Suprapubic skin (tissue), 4 donors: ENCODE data around the gene DIP2C. TPM values are rescaled to one million over a fixed set of nuclear protein-coding genes. Genes with fewer than 3 reads are reported as not detected.

Source experiments
- DNase-seq, 2 donors: peaks; one replicate each; pipeline ENCODE4 v3.0.0-alpha.2; 2019; ENCODE audit warnings: low spot score in 2 of 2
- H3K27ac ChIP-seq: fragments of 200-600 bp; sonication (generic); one replicate; pipeline ENCODE4 v1.5.1; 2019
- H3K27me3 ChIP-seq: fragments of 200-600 bp; sonication (generic); one replicate; pipeline ENCODE4 v1.5.1; 2019
- H3K36me3 ChIP-seq: fragments of 200-600 bp; sonication (generic); one replicate; pipeline ENCODE4 v1.5.1; 2019
- H3K4me1 ChIP-seq: fragments of 200-600 bp; sonication (generic); one replicate; pipeline ENCODE4 v1.5.1; 2019
- H3K4me3 ChIP-seq: fragments of 200-600 bp; sonication (generic); one replicate; pipeline ENCODE4 v1.5.1; 2019; ENCODE audit warnings: mild to moderate bottlenecking
- H3K9me3 ChIP-seq: fragments of 200-600 bp; sonication (generic); one replicate; pipeline ENCODE4 v1.5.1; 2019
- CTCF ChIP-seq, 2 donors: fragments of 200-600 bp in 1 of 2; fragments of 450-650 bp in 1 of 2; sonication (generic) in 1 of 2; IDR thresholded peaks; one replicate each; pipeline ENCODE4 v1.5.1; 2016 to 2019; ENCODE audit warnings: antibody characterized with exemption in 2 of 2, mild to moderate bottlenecking in 1 of 2, moderate library complexity in 1 of 2
- EP300 ChIP-seq: sonication (generic); formaldehyde crosslinking; IDR thresholded peaks from one replicate; pipeline ENCODE4 v1.6.1; 2017; ENCODE audit warnings: antibody characterized with exemption
- POLR2A ChIP-seq, 2 donors: fragments of 450-650 bp; IDR thresholded peaks; one replicate each; pipeline ENCODE4 v1.6.1; 2017; ENCODE audit warnings: antibody characterized with exemption in 2 of 2, mild to moderate bottlenecking in 2 of 2, moderate library complexity in 2 of 2
- POLR2AphosphoS5 ChIP-seq, 3 donors: sonication (generic); formaldehyde crosslinking; IDR thresholded peaks; one replicate each; pipeline ENCODE4 v1.6.1; 2017; ENCODE audit warnings: antibody characterized with exemption in 3 of 3
- WGBS: methylation state at CpG from one replicate; pipeline ENCODE4 v1.1.5; 2018; 5-methylcytosine and 5-hydroxymethylcytosine counted together
- total RNA-seq, 4 donors: library from RNA; depleted of rRNA; stranded (reverse); fragments of >200 nt; gene quantifications; one replicate each; pipeline ENCODE4 v1.1.0, GENCODE V29; 2016

Gene DIP2C
- total RNA-seq, 4 donors from 2014 or later: 6.7 to 23.3 (median 14.7) TPM

DNA sequence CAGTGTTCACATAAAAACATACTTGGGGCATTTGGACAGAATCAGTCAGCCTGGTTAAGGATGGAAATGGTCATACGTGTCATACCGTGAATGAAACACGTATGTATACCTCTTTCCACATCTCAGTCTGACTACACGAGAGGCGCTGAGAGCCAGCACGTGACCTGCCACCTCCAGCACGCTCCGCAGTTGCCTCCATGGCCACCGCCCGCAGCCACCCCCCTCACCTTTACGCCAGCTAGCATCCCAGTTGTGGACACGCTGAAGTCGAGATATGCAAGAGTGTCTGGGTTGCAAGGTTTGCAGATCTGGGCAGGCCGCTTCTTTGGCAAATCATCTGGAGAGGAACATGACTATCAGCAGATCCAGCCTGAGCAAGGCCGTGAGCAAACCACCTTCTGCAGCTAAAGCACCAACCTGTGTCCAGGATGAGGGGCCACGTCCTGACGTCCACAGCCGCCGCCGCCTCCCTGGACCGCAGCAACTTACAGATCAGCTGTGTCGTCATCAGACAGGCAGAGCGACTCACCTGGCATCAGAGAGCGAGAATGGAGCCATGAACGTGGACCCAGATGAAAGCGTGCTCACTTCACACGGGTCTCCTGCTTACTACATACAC lies 344.8 kb downstream of the DIP2C start:
- Histone ChIP-seq H3K4me3 (no peak overlapping the region), H3K4me1 (no peaks in the 10 kb centered on the region), H3K9me3 (no peaks in the 10 kb centered on the region), H3K27me3 (no peaks in the 10 kb centered on the region), H3K27ac (no peak overlapping the region), H3K36me3 (peaks cover 47% of the 10 kb centered on the region)
- DNase-seq: peak in 1 of 2 donors; percentile 47
- 95% methylated on average over 25 of the region's 27 CpGs for WGBS
- no peak for TF ChIP-seq CTCF (IDR thresholded peaks at IDR 0.05)
- no peak for TF ChIP-seq POLR2AphosphoS5 (IDR thresholded peaks at IDR 0.05)

DNA sequence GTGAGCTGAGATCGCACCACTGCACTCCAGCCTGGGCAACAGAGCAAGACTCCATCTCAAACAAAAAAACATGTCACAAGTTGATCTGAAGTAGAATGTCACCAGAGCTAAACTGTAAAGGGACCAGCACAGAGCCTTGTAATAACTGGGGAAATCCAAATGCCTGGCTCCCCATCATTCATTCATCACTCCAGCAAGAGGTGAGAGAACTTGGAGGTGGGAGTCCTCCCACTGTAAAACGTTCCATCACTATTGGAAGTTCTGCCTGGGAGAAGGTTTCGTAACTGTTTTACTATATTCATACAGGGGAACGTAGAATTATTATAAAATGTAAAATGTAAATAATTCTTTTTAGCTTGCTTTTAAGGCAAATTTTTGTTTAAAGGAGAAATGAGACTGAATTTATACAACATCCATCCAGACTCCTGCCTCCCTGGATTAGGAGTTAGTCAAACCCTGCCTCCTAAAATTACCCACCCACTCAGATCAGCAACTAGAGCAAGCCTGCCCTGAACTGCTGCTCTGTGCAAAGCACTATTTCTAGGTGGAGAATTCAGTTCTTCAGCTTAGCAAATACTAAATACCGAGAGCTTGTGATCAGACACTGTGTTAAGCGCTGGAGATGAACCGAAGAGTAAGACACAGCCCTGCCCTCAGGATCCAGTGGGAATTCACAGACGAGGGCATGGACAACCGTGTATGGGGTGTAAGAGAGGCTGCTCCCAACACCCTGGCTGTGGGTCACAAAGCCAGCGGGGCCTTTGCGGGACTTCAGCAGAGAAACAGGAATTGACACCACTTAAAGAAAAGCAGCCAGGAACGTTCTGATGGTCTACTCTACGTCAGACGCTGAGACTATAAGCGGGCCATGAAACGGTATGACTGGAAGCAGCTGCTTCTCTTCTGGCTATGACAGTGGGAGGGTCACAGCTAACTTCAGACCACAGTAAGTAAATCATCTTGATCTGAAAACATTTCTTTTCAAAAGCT lies 345.9 kb downstream of the DIP2C start:
- H3K27ac ChIP-seq: no peak overlapping the region
- no peak for TF ChIP-seq EP300
- no peak for TF ChIP-seq POLR2AphosphoS5 (IDR thresholded peaks at IDR 0.05)
- TF ChIP-seq POLR2A (IDR thresholded peaks at IDR 0.05): no peak
- TF ChIP-seq CTCF (IDR thresholded peaks at IDR 0.05): no peak
- peak in 1 of 2 donors; percentile 44 for DNase-seq
- H3K4me1 ChIP-seq: peaks cover 10% of the 10 kb centered on the region
- no peaks in the 10 kb centered on the region for H3K9me3 ChIP-seq
- 90% methylated on average over 16 of the region's 16 CpGs for WGBS
- no peaks in the 10 kb centered on the region for H3K27me3 ChIP-seq
- no peak overlapping the region for H3K4me3 ChIP-seq
- peaks cover 38% of the 10 kb centered on the region for H3K36me3 ChIP-seq

- Histone ChIP-seq H3K27ac (no peak overlapping the region), H3K4me3 (no peak overlapping the region), H3K27me3 (no peaks in the 10 kb centered on the region), H3K4me1 (peaks cover 16% of the 10 kb centered on the region), H3K9me3 (no peaks in the 10 kb centered on the region), H3K36me3 (peaks cover 33% of the 10 kb centered on the region)
- DNase-seq: peak in 1 of 2 donors; percentile 29
- WGBS: 91% methylated on average over 20 of the region's 23 CpGs
- TF ChIP-seq POLR2AphosphoS5 (IDR thresholded peaks at IDR 0.05) (no peak), CTCF (IDR thresholded peaks at IDR 0.05) (no peak), EP300 (no peak), POLR2A (IDR thresholded peaks at IDR 0.05) (no peak)
Measured at GRCh38 chr10:341081-341740, 348.3 kb downstream of the DIP2C start.

- WGBS: 92% methylated on average over 7 of the region's 11 CpGs
- H3K27ac ChIP-seq: no peak overlapping the region
- H3K4me3 ChIP-seq: no peak overlapping the region
- no peaks in the 10 kb centered on the region for H3K9me3 ChIP-seq
- H3K4me1 ChIP-seq: peaks cover 16% of the 10 kb centered on the region
- peaks cover 33% of the 10 kb centered on the region for H3K36me3 ChIP-seq
- peak in 1 of 2 donors; percentile 38 for DNase-seq
- no peaks in the 10 kb centered on the region for H3K27me3 ChIP-seq
- TF ChIP-seq CTCF (IDR thresholded peaks at IDR 0.05): no peak
Measured at GRCh38 chr10:340646-341045, 348.8 kb downstream of the DIP2C start.

DNA sequence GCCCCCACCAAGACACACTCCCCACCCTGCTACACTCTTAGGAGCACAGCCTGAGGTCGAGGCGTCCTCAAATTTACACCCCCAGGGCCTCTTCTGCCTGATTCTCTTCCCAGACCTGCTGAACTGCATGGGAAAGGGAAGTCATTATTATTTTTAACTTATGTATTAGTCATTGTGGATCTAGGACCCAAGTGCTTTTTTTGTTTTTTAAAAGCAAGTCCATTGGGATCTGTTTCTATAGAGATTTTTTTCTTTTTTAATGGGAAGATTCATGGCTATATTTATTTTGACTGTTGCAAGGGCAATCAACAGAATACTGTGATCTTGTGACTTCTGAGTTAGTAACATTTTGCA lies 350.5 kb downstream of the DIP2C start:
- H3K27me3 ChIP-seq: no peaks in the 10 kb centered on the region
- peak overlapping the region; percentile 23 for H3K27ac ChIP-seq
- H3K9me3 ChIP-seq: no peaks in the 10 kb centered on the region
- peaks cover 26% of the 10 kb centered on the region for H3K36me3 ChIP-seq
- no peak for DNase-seq
- H3K4me3 ChIP-seq: no peak overlapping the region
- peaks cover 16% of the 10 kb centered on the region for H3K4me1 ChIP-seq
- TF ChIP-seq POLR2A (IDR thresholded peaks at IDR 0.05): no peak
- no peak for TF ChIP-seq EP300
- no peak for TF ChIP-seq CTCF (IDR thresholded peaks at IDR 0.05)
- TF ChIP-seq POLR2AphosphoS5 (IDR thresholded peaks at IDR 0.05): no peak
- WGBS: 49% methylated on average over 2 of the region's 2 CpGs
